Heart left ventricle (tissue), 16 donors: Measurements from ENCODE around the gene KRT15. TPM values are rescaled to one million over a fixed set of nuclear protein-coding genes. Genes with fewer than 3 reads are reported as not detected.

Source experiments
- ATAC-seq, 4 donors: fragments of 200-7000 bp; cut with Tn5 transposase; one replicate each; pipeline ENCODE4 v1.9.1; 2020 to 2022; ENCODE audit warnings: moderate library complexity in 4 of 4, mild to moderate bottlenecking in 3 of 4, moderate number of reproducible peaks in 1 of 4
- DNase-seq, 5 donors: peaks; one replicate each; pipeline ENCODE4 v3.0.0-alpha.2; 2020
- H3K27ac ChIP-seq, 12 donors: fragments of 200-600 bp; sonication (generic) in 4 of 12; one replicate each; pipeline versions ENCODE4 v1.5.0 to v1.8.0; 2016 to 2022; ENCODE audit warnings: mild to moderate bottlenecking in 2 of 12
- H3K27me3 ChIP-seq, 9 donors: fragments of 200-600 bp; sonication (generic) in 2 of 9; one replicate each; pipeline versions ENCODE4 v1.5.1 to v1.8.0; 2016 to 2022; ENCODE audit warnings: mild to moderate bottlenecking in 3 of 9
- H3K36me3 ChIP-seq, 9 donors: fragments of 200-600 bp; sonication (generic) in 2 of 9; one replicate each; pipeline versions ENCODE4 v1.5.0 to v1.8.0; 2018 to 2022; ENCODE audit warnings: mild to moderate bottlenecking in 2 of 9
- H3K4me1 ChIP-seq, 12 donors: fragments of 200-600 bp; sonication (generic) in 4 of 12; one replicate each; pipeline versions ENCODE4 v1.5.0 to v1.8.0; 2016 to 2022; ENCODE audit warnings: mild to moderate bottlenecking in 3 of 12
- H3K4me3 ChIP-seq, 12 donors: fragments of 200-600 bp; sonication (generic) in 4 of 12; one replicate each; pipeline versions ENCODE4 v1.5.0 to v1.8.0; 2017 to 2022; ENCODE audit warnings: mild to moderate bottlenecking in 9 of 12, moderate library complexity in 4 of 12
- H3K9me3 ChIP-seq, 12 donors: fragments of 200-600 bp; sonication (generic) in 4 of 12; one replicate each; pipeline versions ENCODE4 v1.5.0 to v1.8.0; 2016 to 2022; ENCODE audit warnings: mild to moderate bottlenecking in 1 of 12
- CTCF ChIP-seq, 12 donors: fragments of 200-600 bp; sonication (generic) in 4 of 12; IDR thresholded peaks; one replicate each; pipeline versions ENCODE4 v1.5.0 to v1.8.0; 2018 to 2022; ENCODE audit warnings: antibody characterized with exemption in 12 of 12, mild to moderate bottlenecking in 5 of 12
- POLR2A ChIP-seq, 2 donors: fragments of 450-650 bp; IDR thresholded peaks; one replicate each; pipeline ENCODE4 v1.6.1; 2017; ENCODE audit warnings: antibody characterized with exemption in 2 of 2, mild to moderate bottlenecking in 2 of 2, moderate library complexity in 2 of 2
- WGBS, 4 donors: extraction: QIAGEN DNeasy Blood & Tissue Kit in 2 of 4; methylation state at CpG; one replicate each; pipeline versions ENCODE4 v1.1.5 to v1.1.7; 2013 to 2018; 5-methylcytosine and 5-hydroxymethylcytosine counted together
- intact Hi-C, 10 donors: fragments of 100-400 bp; cut with DNase I; formaldehyde crosslinking; loops; one replicate each; pipeline versions ENCODE4 v1.11.1 to v1.14.2; 2022
- polyA plus RNA-seq, 2 donors: library from polyadenylated mRNA; stranded (reverse); fragments of 200-250 nt; gene quantifications; one replicate each; pipeline ENCODE4 v1.2.3, GENCODE V29; 2013
- total RNA-seq, 9 donors: library from RNA; depleted of rRNA in 2 of 9; stranded (reverse); fragments of >200 nt in 2 of 9; fragmentation: NEBNext Ultra II Directional in 3 of 9; extraction: Animal tissue kit (Norgen Biotek cat#: 25700) in 3 of 9; gene quantifications; one replicate each; pipeline versions ENCODE4 v1.1.0 to v1.2.4, GENCODE V29; 2016 to 2023
- donor health status: ischemic (EF 13 %, LVEDD 7.1; RV severe dilation, severe dysfunction).
- donor health status: healthy with polysubstance abuse.
- donor health status: DM: no; HTN: yes; CAD: no.
- donor health status: DM: no; HTN: no; CAD: no.
- donor health status: ischemic (EF 25% LVEDD 6.9; RV normal size, moderate dysfunction).
- donor health status: ischemic (EF 25% LVEDD 5.7; RV mildly dilated, moderate dysfunction).
- donor health status: healthy.
- donor health status: DM: yes; HTN: yes; CAD: no.
- donor health status: ischemic (EF 35%, LVEDD 5.7; RV mildly dilated, moderate dysfunction).
- donor health status: nonischemic (EF 11% LVEDD 7.7; RV severe dilation, severe dysfunction).
- donor health status: DM: yes; HTN: yes; CAD: no.
- donor health status: PGD.
- donor health status: ischemic (EF 29% LVEDD 5.4; RV normal size, mild dysfunction).
- donor health status: nonischemic (EF 23%, LVEDD 6.1; RV moderate dilation, normal function).

KRT15 gene
- total and polyA plus RNA-seq, 11 donors, result 0.14 to 0.36 TPM; not detected in 9

- H3K36me3 ChIP-seq, result no peaks in the 10 kb centered on the region
- H3K4me3 ChIP-seq, result no peak overlapping the region
- no peak overlapping the region for H3K27ac ChIP-seq
- H3K4me1 ChIP-seq, result peaks cover 0 to 8% (median 0%) of the 10 kb centered on the region in 12 donors
- TF ChIP-seq POLR2A (IDR thresholded peaks at IDR 0.05) (no peak), CTCF (IDR thresholded peaks at IDR 0.05) (no peak)
- ATAC-seq (no peak), DNase-seq (no peak)
- H3K9me3 ChIP-seq, result peaks cover 0 to 4% (median 0%) of the 10 kb centered on the region in 12 donors
- 85 to 89% (median 88%) methylated on average over 22 of the region's 22 CpGs for WGBS, 4 donors
- intact Hi-C loops, result no loop called here
- no peaks in the 10 kb centered on the region for H3K27me3 ChIP-seq
These were observed 41.5 kb downstream of the KRT15 start for GRCh38 chr17:41476866-41477815.

- Histone ChIP-seq H3K27me3 (no peaks in the 10 kb centered on the region), H3K4me1 (peaks cover 0 to 8% (median 0%) of the 10 kb centered on the region in 12 donors), H3K4me3 (no peak overlapping the region), H3K9me3 (peaks cover 0 to 18% (median 3%) of the 10 kb centered on the region in 12 donors), H3K36me3 (no peaks in the 10 kb centered on the region), H3K27ac (peak overlapping the region in 1 of 12 donors; percentile 24)
- no peak for TF ChIP-seq POLR2A (IDR thresholded peaks at IDR 0.05)
- TF ChIP-seq CTCF (IDR thresholded peaks at IDR 0.05), result no peak
- intact Hi-C loops, result no loop called here
- ATAC-seq (peak in 1 of 4 donors; percentile 13), DNase-seq (no peak)
- 89 to 97% (median 95%) methylated on average over 4 of the region's 4 CpGs for WGBS, 4 donors
These were observed 43.3 kb downstream of the KRT15 start for GRCh38 chr17:41475421-41475820.

- WGBS, 4 donors, result 39 to 48% (median 45%) methylated on average over 8 of the region's 8 CpGs
- intact Hi-C loops, result no loop called here
- H3K27ac ChIP-seq, result peak overlapping the region in 2 of 12 donors; percentile 5 to 24
- peak in 3 of 5 donors; percentile 32 to 57 (median 46) for DNase-seq
- H3K27me3 ChIP-seq, result no peaks in the 10 kb centered on the region
- H3K4me3 ChIP-seq, result no peak overlapping the region
- H3K36me3 ChIP-seq, result no peaks in the 10 kb centered on the region
- TF ChIP-seq CTCF (IDR thresholded peaks at IDR 0.05), result no peak
- TF ChIP-seq POLR2A (IDR thresholded peaks at IDR 0.05), result no peak
- H3K9me3 ChIP-seq, result peaks cover 0 to 18% (median 3%) of the 10 kb centered on the region in 12 donors
- H3K4me1 ChIP-seq, result peaks cover 0 to 8% (median 0%) of the 10 kb centered on the region in 12 donors
- peak; percentile 42 to 93 (median 84) for ATAC-seq
These were observed 43.8 kb downstream of the KRT15 start for GRCh38 chr17:41474863-41475262.

GRCh38 chr17:41468346-41468745 is 50.3 kb downstream of the KRT15 start:
- no peaks in the 10 kb centered on the region for H3K36me3 ChIP-seq
- peaks cover 0 to 11% (median 3%) of the 10 kb centered on the region in 12 donors for H3K4me1 ChIP-seq
- H3K27me3 ChIP-seq, result peaks cover 0 to 8% (median 0%) of the 10 kb centered on the region in 9 donors
- peaks cover 0 to 31% (median 6%) of the 10 kb centered on the region in 12 donors for H3K9me3 ChIP-seq
- no peak for TF ChIP-seq POLR2A (IDR thresholded peaks at IDR 0.05)
- no peak for TF ChIP-seq CTCF (IDR thresholded peaks at IDR 0.05)
- ATAC-seq (no peak), DNase-seq (no peak)
- H3K4me3 ChIP-seq, result no peak overlapping the region
- intact Hi-C loops, result loop anchor here in 1 of 10 donors (10.0 kb wide), 1 partner anchor 164 kb away; the partner anchor contains the start of genes KRTAP16-1 and KRTAP29-1
- no peak overlapping the region for H3K27ac ChIP-seq
